PFSK-1 (cell line): ENCODE measurements around the gene CACNA1A.

ENCODE experiments used
- POLR2AphosphoS5 ChIP-seq: IDR thresholded peaks from 2 replicates; pipeline ENCODE4 v1.6.1; 2012; ENCODE audit warnings: low read depth, mild to moderate bottlenecking, control low read depth, low read length, moderate library complexity
- SIN3A ChIP-seq: IDR thresholded peaks from 2 replicates; pipeline ENCODE4 v1.6.1; 2012; ENCODE audit warnings: mild to moderate bottlenecking, low read length, moderate library complexity, borderline replicate concordance; ENCODE audit not compliant: insufficient read depth
- TAF1 ChIP-seq: IDR thresholded peaks from 2 replicates; pipeline ENCODE4 v1.6.1; 2012; ENCODE audit warnings: low read length, control low read depth, borderline replicate concordance; ENCODE audit not compliant: insufficient read depth
- TF ChIP-seq, protein P1 (sequence below), 2 experiments: IDR thresholded peaks; 2 replicates each; pipeline versions ENCODE4 v1.6.1 to v1.8.0; 2011 to 2012; ENCODE audit warnings: low read depth in 2 of 2, low read length in 2 of 2, control low read depth in 1 of 2, inconsistent platforms in 1 of 2, mild to moderate bottlenecking in 1 of 2, moderate library complexity in 1 of 2; ENCODE audit not compliant: insufficient read depth in 1 of 2

DNA sequence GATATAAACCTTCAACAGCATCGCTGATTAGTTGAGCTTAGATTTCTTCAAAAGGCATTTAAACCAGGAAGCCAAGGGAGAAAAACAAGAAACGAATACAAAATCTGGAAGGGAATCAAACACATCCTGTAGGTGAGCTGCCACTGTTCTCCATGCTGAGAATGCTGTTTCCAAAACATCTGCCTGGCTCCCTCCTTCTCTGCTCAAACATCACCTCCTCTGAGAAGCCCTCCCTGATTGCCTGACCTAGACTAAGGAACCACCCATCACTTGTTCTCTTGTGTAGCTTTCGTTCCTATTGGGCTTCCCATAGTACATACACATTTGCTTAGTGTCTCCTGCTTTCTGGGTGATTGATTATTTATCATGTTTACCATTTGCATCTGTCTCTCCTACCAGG lies 152.7 kb downstream of the CACNA1A start:
- TF ChIP-seq, protein P1, sequence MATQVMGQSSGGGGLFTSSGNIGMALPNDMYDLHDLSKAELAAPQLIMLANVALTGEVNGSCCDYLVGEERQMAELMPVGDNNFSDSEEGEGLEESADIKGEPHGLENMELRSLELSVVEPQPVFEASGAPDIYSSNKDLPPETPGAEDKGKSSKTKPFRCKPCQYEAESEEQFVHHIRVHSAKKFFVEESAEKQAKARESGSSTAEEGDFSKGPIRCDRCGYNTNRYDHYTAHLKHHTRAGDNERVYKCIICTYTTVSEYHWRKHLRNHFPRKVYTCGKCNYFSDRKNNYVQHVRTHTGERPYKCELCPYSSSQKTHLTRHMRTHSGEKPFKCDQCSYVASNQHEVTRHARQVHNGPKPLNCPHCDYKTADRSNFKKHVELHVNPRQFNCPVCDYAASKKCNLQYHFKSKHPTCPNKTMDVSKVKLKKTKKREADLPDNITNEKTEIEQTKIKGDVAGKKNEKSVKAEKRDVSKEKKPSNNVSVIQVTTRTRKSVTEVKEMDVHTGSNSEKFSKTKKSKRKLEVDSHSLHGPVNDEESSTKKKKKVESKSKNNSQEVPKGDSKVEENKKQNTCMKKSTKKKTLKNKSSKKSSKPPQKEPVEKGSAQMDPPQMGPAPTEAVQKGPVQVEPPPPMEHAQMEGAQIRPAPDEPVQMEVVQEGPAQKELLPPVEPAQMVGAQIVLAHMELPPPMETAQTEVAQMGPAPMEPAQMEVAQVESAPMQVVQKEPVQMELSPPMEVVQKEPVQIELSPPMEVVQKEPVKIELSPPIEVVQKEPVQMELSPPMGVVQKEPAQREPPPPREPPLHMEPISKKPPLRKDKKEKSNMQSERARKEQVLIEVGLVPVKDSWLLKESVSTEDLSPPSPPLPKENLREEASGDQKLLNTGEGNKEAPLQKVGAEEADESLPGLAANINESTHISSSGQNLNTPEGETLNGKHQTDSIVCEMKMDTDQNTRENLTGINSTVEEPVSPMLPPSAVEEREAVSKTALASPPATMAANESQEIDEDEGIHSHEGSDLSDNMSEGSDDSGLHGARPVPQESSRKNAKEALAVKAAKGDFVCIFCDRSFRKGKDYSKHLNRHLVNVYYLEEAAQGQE (IDR thresholded peaks at IDR 0.05; ENCODE audit: insufficient read depth in 1 of 2, low read depth in 2 of 2, low read length in 2 of 2), result no peak
- no peak for TF ChIP-seq POLR2AphosphoS5
- TF ChIP-seq TAF1, result no peak
- TF ChIP-seq SIN3A, result no peak
